NB4 (cell line): ENCODE data around the gene SPNS3.

Experiments
- CTCF ChIP-seq: IDR thresholded peaks from one replicate; pipeline ENCODE4 v1.5.1; 2012; ENCODE audit warnings: low read depth, low read length
- POLR2A ChIP-seq: IDR thresholded peaks from 2 replicates; pipeline ENCODE4 v1.6.1; 2011; ENCODE audit warnings: mild to moderate bottlenecking; ENCODE audit not compliant: insufficient read length; ENCODE audit errors: extremely low read depth

GRCh38 chr17:4442582-4442981, 8.8 kb downstream of the SPNS3 start:
- TF ChIP-seq CTCF (no peak), POLR2A (no peak)
